Measurements from ENCODE around the gene CERKL.

- TF ChIP-seq CTCF (IDR thresholded peaks at IDR 0.05; ENCODE audit: poor library complexity) (no peak), EZH2 (IDR thresholded peaks at IDR 0.05; ENCODE audit: borderline replicate concordance) (no peak)
Measured at GRCh38 chr2:181662287-181662686, 5.4 kb upstream of the CERKL start.
